NCI-H2029 (cell line): Measurements from ENCODE around the gene CRADD.
"Not testable (repeated sequence)": the region's sequence is repeated elsewhere in the genome, so short reads cannot be mapped to it uniquely, and the experiment has no call there.

Source experiments
- DNase-seq: peaks from one replicate; lab custom pipeline; 2025; lab: John Stamatoyannopoulos, UW

The CRADD gene

DNA sequence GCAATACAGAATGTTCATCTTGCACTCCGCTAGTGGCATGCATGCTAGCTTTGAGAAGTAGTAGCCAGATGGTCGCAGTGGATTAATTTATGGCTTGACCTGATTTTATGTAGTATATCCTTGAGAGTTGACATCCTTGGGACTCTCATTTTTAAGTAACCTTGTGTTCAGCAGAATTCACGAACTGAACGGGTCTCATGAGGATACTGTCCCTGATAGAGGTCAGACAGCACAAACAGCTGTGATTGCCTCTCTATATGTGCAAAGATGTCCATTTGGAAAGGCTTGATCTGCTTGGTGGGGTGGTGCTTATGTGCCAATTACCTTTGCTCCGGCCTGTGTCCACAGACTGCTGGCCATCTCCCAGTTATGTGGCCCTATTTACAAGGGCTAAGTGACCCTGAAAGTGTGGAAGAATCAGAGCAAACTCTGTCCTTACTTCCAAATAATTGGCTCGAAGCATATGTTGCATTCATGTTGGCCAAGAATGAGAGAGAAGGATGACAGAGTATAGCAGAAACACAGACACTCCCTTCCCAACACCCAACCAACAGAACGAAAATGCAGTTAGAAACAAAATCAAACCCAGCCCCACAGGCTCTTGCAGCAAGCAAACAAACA, 167.1 kb downstream of the CRADD start:
- no peak for DNase-seq

- DNase-seq: no peak
These were observed 169.9 kb downstream of the CRADD start for GRCh38 chr12:93846936-93847516.

- DNase-seq: no peak
These were observed 170.6 kb downstream of the CRADD start for GRCh38 chr12:93847517-93848474.

GRCh38 chr12:93848523-93849101, 171.4 kb downstream of the CRADD start:
- DNase-seq: no peak

DNA sequence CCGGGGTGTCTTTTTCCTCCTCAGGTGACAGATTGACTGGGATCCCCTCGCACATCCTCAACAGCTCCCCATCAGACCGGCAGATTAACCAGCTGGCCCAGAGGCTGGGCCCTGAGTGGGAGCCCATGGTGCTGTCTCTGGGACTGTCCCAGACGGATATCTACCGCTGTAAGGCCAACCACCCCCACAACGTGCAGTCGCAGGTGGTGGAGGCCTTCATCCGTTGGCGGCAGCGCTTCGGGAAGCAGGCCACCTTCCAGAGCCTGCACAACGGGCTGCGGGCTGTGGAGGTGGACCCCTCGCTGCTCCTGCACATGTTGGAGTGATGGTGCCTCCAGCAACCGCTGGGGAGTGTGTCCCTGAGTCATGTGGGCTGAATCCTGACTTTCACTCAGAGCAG, 172.8 kb downstream of the CRADD start:
- DNase-seq: no peak

GRCh38 chr12:93850481-93851256, 173.5 kb downstream of the CRADD start:
- DNase-seq: no peak

GRCh38 chr12:93851257-93851671, 174.1 kb downstream of the CRADD start:
- DNase-seq: no peak

- no peak for DNase-seq
These were observed 175.0 kb downstream of the CRADD start for GRCh38 chr12:93852173-93852591.

DNA sequence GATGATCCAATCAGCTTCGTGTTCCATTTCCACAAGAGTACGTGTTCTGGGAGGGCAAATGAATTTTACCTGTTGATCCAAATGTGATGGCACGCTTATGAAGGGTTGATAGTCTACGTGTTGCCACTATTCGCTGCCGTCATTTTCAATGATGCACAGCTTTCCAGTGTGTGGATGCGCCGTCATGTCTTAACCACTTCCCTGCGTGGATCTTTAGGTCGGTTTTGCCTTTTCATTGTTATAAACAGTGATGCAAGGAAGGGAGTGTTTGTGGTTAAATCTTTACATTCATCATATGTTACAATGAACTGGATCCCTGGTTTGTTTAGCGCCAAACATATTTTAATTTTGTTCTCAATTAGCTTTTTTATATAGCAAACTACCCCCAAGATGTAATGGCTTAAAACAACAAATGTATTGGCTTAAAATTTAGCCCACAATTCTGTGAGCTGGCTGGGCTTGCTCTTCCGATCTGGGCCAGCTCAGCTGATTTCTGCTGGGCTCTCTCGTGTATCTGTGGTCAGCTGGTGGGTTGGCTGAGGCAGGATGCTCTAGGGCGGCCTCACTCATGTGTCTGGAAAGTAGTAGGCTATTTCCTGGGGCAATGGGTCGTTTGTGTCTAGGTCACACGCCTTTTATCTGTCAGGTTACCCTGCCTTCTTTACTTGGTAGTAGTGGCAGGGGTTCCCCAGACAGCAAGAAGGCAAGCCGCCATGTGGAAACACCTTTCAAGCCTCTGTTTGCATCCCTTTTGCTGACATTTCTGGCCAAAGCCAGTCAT, 176.7 kb downstream of the CRADD start:
- no peak for DNase-seq

DNA sequence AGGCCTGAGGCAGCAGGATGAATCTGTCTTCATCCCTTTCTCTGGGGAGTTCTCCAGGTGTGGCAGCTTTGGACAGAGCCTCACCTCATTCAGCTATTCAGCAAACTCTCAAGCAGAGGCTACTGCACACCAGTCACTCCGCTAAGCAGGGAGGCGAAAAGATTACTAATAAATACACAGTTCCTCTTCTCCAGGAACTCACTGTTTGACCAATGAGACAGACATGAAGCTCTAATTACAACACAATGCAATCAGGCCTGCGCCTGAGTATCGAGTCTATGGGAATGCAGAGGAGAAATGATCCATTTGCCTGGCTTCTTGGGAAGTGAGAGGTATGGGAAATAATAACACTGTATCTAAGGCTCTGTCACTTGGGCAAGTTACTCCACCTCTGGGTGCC, 178.1 kb downstream of the CRADD start:
- no peak for DNase-seq

GRCh38 chr12:93856611-93857010, 179.4 kb downstream of the CRADD start:
- no peak for DNase-seq

- DNase-seq: no peak
These were observed 180.2 kb downstream of the CRADD start for GRCh38 chr12:93857279-93857938.

- no peak for DNase-seq
These were observed 180.8 kb downstream of the CRADD start for GRCh38 chr12:93857991-93858447.

DNA sequence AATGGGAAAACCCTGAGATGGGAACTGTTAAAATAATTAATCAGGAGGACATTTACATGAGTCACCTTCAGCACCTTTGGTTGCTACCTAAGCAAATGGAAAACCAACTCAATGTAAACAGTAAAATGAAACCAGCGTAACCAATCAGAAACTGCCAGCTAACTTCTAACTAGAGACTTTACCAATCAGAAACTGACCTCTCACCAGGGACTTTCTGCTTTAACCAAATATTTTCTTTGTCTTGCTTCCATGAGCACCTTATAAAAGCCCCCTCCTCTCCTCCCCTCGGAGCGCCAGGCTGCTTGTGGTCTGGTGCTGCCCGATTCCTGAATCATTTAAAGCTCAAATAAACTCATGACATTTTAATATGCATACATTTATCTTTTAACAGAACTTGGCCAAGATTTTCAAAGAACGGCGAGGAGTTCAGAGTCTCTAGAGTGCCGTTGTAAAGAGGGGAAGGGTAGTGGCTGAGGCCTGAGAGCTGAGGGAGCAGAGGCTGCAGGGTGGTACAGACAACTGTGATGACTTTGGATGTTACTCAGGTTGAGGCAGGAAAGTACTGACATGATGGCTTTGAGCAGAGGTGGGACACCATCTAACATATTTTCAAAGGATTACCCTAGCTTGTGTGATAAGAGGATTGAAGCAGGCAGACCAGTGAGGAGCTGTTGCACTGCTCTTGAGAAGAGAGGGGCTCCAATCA, 183.6 kb downstream of the CRADD start:
- no peak for DNase-seq

DNA sequence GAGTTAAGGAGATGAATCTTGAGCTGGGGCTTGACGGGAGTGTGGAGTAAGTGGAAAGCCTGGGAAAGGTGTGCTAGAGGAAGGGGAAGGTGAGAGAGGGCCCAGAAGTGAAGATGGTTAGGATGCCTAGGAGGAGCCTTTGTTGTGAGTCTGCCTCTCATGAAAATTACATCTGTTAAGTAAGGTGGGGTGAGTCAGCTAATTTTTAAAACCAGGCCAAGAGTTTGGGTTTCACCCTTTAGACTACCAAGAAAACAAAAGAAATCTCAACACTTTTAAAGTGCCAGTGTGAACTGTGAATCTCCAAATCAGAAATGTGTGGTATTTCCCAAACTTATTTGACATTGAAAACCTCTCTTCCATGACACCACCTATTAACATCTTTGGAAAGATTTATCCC, 185.2 kb downstream of the CRADD start:
- no peak for DNase-seq

GRCh38 chr12:93865751-93866150, 188.6 kb downstream of the CRADD start:
- no peak for DNase-seq

DNA sequence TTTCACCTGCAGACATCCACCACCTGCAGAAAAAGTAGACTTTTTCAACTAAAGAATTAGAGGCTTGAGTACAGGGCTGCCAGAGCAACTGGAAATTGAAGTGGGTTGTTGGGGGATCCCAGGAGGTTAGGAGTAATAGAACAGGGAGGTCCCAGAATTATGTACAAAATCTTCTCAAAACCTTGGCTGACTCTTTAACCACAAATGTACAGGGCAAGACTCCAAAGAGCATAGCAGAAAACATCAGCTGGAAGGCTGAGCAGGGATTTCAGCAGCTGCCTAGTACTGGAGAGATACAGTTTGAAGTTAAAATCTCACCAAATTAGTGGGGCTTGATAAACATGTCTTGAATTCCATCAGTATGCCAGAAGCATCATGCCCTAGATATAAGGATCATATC, 191.6 kb downstream of the CRADD start:
- no peak for DNase-seq

DNA sequence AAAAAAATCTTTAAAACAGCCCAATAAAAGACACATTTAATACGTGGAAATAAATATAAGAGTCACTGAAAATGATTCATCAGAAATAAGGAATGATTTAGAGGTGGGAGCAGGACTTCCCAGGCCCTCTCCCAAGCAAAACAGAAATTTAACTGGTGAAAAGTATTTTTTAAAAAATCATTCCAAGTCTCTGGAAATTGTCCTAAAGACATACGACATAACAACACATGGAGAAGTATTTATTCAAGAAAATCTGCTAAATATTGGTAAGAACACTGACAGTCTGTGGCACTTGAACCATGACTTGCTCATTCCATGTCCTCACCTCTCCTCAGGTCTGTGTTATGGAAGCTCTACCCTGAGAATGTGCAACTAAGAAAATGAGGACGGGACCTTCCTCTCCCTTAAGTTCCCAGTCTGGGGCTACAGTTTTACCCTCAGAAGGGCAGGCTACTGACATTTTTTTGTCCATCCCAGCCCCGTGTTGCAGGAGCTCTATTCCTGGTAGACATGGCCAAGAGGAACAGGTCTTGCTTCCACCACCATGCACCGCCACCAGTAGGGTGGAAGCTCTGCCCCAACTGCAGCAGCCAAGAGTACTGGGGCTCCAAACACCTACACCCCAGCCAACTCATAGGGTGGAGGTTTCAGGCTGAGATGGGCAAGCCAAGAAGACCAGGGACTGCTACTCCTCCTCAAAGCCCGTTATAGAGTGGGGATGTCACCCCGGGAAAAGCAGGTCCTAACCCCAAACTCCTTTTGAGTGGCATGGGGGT, 193.0 kb downstream of the CRADD start:
- DNase-seq: no peak

DNA sequence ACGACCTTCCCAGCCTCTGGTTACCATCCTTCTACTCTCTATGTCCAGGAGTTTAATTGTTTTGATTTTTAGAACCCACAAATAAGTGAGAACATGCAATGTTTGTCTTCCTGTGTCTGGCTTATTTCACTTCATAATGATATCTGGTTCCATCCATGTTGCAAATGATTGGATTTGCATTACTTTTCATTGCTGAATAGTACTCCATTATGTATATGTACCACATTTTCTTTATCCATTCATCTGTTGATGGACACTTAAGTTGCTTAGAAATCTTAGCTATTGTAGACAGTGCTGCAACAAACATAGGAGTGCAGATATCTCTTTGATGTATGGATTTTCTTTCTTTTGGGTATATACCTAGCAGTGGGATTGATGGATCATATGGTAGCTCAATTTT, 194.4 kb downstream of the CRADD start:
- DNase-seq: not testable (repeated sequence)
